ENCODE data around the gene RASSF8. TPM values are rescaled to one million over a fixed set of nuclear protein-coding genes. Genes with fewer than 3 reads are reported as not detected.

Gene RASSF8
- total and polyA plus RNA-seq, 11 donors = 5.2 to 44.6 (median 28.5) TPM

DNA sequence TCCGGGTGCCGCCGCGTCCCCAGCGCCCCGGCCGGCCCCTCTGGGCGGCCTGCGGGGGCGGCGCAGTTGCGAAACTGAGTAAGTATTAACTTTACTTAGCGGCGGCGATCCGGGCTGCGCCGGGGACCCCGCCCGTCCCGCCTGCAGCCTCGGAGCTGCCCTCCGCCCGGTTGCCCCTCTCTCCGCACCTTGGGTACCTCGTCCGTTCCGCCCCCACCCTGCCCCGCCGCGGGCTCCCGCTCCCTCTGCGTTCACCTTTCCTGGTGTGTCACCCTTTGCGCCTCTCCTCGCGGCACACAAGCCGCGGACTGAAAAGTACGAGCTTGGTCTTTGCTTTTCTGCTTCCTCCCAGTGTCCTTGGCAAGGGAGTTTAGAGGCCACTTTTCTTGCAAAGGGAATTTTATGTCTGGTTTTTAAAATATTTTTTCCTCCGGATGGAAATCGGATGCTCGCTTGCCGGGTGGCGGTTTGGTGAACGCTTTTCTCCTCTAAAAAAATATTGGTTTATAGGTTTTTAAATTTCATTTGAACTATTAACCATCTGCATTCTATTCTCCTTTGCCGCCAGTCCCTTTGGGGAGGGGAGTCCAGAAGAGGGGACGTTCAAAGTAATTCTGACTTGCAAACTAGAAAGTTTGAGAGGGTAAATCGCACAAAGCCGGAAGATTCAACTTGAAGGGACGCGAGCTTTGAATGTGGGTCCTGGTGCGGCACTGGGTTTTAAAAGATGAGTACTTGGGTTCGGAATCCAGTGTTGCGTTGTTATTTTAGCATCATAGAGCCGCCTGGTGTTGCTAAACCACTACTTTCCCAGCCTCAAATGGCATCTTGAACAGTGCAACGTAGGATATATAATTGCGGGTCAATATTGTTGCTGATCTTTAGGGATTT, 834 bp downstream of the RASSF8 start:
- peak in 3 of 4 donors; percentile 39 to 57 (median 55) for ATAC-seq
- intact Hi-C loops (cut with DNase I) = loop anchor here in 4 of 10 donors (2.0 to 5.0 kb wide), 4 partner anchors 57 to 522 kb away; no protein-coding TSS in a partner anchor
- H3K27ac ChIP-seq = peak overlapping the region; percentile 83 to 98 (median 96)
- no peaks in the 10 kb centered on the region for H3K9me3 ChIP-seq
- H3K4me3 ChIP-seq = peak overlapping the region; percentile 72 to 98 (median 82)
- H3K36me3 ChIP-seq = peaks cover 0 to 4% (median 0%) of the 10 kb centered on the region in 9 donors
- H3K4me1 ChIP-seq = peaks cover 0 to 45% (median 23%) of the 10 kb centered on the region in 12 donors
- DNase-seq = peak; percentile 41 to 76 (median 58)
- peaks cover 0 to 3% (median 0%) of the 10 kb centered on the region in 9 donors for H3K27me3 ChIP-seq
- WGBS, 4 donors = 0 to 1% (median 1%) methylated on average over 48 to 57 of the region's 57 CpGs
- TF ChIP-seq POLR2A (IDR thresholded peaks at IDR 0.05) = no peak
- peak in 2 of 12 donors; percentile 1 to 21 for TF ChIP-seq CTCF (IDR thresholded peaks at IDR 0.05)

DNA sequence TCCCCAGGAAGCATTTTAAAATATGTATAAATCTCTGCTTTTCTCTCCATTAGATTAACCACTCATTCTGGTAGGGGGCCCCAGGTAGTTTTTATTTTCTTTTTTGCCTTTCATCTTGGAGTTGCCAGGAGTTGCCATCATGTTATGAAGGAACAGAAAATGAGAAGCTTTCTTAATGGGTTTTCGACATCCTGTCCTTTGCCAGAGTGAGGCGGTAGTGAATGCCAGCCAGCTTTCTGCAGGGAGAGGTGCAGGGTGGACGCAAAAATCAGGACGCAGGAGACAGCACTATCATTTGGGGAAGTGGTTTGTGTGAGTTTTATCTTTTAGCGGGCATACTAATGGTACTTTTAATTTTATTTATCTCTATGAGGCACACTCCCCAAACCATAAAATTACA, 1.7 kb downstream of the RASSF8 start:
- ATAC-seq = peak in 2 of 4 donors; percentile 44 to 53
- Histone ChIP-seq H3K9me3 (no peaks in the 10 kb centered on the region), H3K4me1 (peaks cover 0 to 45% (median 23%) of the 10 kb centered on the region in 12 donors), H3K4me3 (peak overlapping the region; percentile 72 to 98 (median 82)), H3K27me3 (peaks cover 0 to 3% (median 0%) of the 10 kb centered on the region in 9 donors), H3K36me3 (no peaks in the 10 kb centered on the region), H3K27ac (peak overlapping the region in 11 of 12 donors; percentile 83 to 98 (median 96))
- intact Hi-C loops (cut with DNase I) = loop anchor here in 5 of 10 donors (5.0 kb wide), 3 partner anchors 47 to 57 kb away; no protein-coding TSS in a partner anchor
- DNase-seq = peak in 4 of 5 donors; percentile 23 to 57 (median 37)
- 9 to 19% (median 12%) methylated on average over 5 of the region's 5 CpGs for WGBS, 4 donors
- peak in 3 of 12 donors; percentile 4 to 23 (median 13) for TF ChIP-seq CTCF (IDR thresholded peaks at IDR 0.05)
- no peak for TF ChIP-seq POLR2A (IDR thresholded peaks at IDR 0.05)

- Histone ChIP-seq H3K9me3 (no peaks in the 10 kb centered on the region), H3K4me1 (peaks cover 0 to 45% (median 23%) of the 10 kb centered on the region in 12 donors), H3K27me3 (peaks cover 0 to 3% (median 0%) of the 10 kb centered on the region in 9 donors), H3K36me3 (no peaks in the 10 kb centered on the region), H3K4me3 (peak overlapping the region in 2 of 12 donors; percentile 79 to 98), H3K27ac (peak overlapping the region in 1 of 12 donors; percentile 37)
- TF ChIP-seq POLR2A (IDR thresholded peaks at IDR 0.05) (no peak), CTCF (IDR thresholded peaks at IDR 0.05) (no peak)
- 50 to 65% (median 60%) methylated on average over 4 of the region's 4 CpGs for WGBS, 4 donors
- ATAC-seq (no peak), DNase-seq (no peak)
- intact Hi-C loops (cut with DNase I) = loop anchor here in 5 of 10 donors (5.0 kb wide), 3 partner anchors 46 to 56 kb away; no protein-coding TSS in a partner anchor
These were observed 2.5 kb downstream of the RASSF8 start for GRCh38 chr12:25960961-25961360.

Measured in heart left ventricle (tissue), 16 donors.